ENCODE data around the gene AUTS2.

Gene AUTS2

DNA sequence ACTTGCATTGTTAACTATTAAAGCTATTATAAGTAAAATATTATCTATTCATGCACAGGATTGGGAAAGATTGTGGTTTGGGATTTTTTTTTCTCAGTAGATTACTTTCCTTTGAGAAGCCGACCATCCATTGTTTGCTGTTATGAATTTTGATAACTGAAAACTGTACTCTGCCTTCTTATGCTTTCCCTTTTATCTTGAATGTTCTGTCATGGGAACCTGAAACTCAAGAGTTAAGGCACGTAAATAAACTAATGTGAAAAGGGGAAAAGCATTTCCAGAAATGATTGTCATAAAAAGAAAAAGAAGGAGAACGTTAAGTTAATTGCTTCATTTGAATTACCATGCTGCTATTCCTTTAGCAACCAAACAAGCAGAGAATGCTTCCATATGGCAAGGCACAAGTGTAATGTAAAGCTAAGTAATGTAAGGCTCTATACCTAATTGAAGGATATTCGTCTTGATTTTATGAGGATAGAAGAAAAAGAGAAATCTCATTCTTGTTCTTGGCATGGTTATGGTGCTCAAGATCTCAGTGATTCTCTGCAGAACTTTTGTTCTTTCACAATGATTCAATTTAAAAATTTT, 370.8 kb downstream of the AUTS2 start:
- Histone ChIP-seq H3K27me3 (ENCODE audit: insufficient read depth, low read length) (no peaks in the 10 kb centered on the region), H3K9me3 (ENCODE audit: insufficient read depth, low read depth, low read length) (no peaks in the 10 kb centered on the region), H3K4me1 (ENCODE audit: insufficient read depth, low read length) (peaks cover 31% of the 10 kb centered on the region), H3K4me3 (ENCODE audit: low read length) (no peak overlapping the region), H3K36me3 (ENCODE audit: insufficient read depth, low read length) (no peaks in the 10 kb centered on the region), H3K27ac (ENCODE audit: low read depth, low read length) (no peak overlapping the region), H3K9ac (ENCODE audit: low read depth, low read length) (no peak overlapping the region)
- WGBS = 67% methylated on average over 4 of the region's 4 CpGs

DNA sequence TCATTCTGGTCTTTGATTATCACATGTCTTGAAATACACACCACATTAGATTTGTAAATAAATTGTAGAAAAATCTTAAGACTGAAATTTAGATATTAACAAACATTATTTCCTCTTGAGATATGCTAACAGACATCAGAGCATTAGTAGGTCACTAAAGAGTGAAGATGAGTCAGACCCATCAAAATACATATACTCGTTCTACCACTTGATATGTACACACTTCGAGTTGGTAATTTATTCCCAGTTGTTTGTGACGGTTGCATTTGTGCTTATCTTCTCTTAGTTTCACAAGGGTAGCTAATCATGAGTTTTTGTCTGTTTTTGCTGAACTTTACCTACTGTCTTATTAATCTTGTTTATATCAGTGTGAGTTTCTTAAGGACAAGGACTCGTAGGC, 383.4 kb downstream of the AUTS2 start:
- no peaks in the 10 kb centered on the region for H3K36me3 ChIP-seq (ENCODE audit: insufficient read depth, low read length)
- H3K9ac ChIP-seq (ENCODE audit: low read depth, low read length) = no peak overlapping the region
- H3K4me1 ChIP-seq (ENCODE audit: insufficient read depth, low read length) = peaks cover 15% of the 10 kb centered on the region
- H3K27ac ChIP-seq (ENCODE audit: low read depth, low read length) = no peak overlapping the region
- H3K9me3 ChIP-seq (ENCODE audit: insufficient read depth, low read depth, low read length) = no peaks in the 10 kb centered on the region
- 91% methylated on average over 3 of the region's 4 CpGs for WGBS
- no peak overlapping the region for H3K4me3 ChIP-seq (ENCODE audit: low read length)
- H3K27me3 ChIP-seq (ENCODE audit: insufficient read depth, low read length) = no peaks in the 10 kb centered on the region

DNA sequence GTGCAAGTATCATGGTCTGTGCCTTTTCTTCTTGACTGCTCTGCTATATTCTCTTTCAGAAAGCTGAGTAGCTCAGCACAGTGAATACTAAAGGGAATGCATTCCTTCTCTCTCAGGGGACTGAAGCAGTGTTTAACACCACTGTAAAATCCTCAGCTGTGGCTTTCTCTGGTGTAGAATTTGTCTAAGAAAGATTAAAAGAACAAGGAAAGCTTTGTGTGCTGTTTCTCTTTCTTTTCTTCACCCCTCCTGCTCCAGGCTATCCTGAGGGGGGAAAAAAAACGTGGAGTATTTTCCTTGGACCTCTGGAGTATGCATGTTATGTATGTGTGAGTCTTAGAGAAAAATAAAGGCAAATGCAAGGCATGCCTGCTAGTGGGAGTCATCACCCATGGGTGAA, 383.9 kb downstream of the AUTS2 start:
- Histone ChIP-seq H3K27ac (ENCODE audit: low read depth, low read length) (no peak overlapping the region), H3K4me1 (ENCODE audit: insufficient read depth, low read length) (peaks cover 15% of the 10 kb centered on the region)
- 7% methylated on average over 1 of the region's 1 CpG for WGBS

DNA sequence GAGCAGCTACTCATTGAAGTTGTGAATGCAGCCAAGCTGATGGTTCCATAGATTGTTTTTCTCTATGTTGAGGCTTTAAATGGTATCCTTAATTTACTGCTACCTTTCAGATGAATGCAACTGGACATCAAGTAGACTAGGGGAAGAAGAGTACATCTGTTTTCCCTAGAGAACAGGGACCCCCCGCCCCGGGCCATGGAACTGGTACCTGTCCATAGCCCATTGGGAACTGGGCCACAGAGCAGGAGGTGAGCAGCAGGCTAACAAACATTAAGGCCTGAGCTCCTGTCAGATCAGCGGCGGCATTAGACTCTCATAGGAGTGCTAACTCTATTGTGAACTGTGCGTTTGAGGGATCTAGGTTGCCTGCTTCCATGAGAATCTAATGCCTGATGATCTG, 391.3 kb downstream of the AUTS2 start:
- Histone ChIP-seq H3K4me3 (ENCODE audit: low read length) (no peak overlapping the region), H3K27ac (ENCODE audit: low read depth, low read length) (no peak overlapping the region), H3K36me3 (ENCODE audit: insufficient read depth, low read length) (no peaks in the 10 kb centered on the region), H3K4me1 (ENCODE audit: insufficient read depth, low read length) (no peaks in the 10 kb centered on the region), H3K9me3 (ENCODE audit: insufficient read depth, low read depth, low read length) (no peaks in the 10 kb centered on the region), H3K9ac (ENCODE audit: low read depth, low read length) (no peak overlapping the region), H3K27me3 (ENCODE audit: insufficient read depth, low read length) (no peaks in the 10 kb centered on the region)
- 97% methylated on average over 5 of the region's 5 CpGs for WGBS

More for the DNA sequence above, 383.9 kb downstream of the AUTS2 start:
- Histone ChIP-seq H3K27me3 (ENCODE audit: insufficient read depth, low read length) (no peaks in the 10 kb centered on the region), H3K36me3 (ENCODE audit: insufficient read depth, low read length) (no peaks in the 10 kb centered on the region), H3K4me3 (ENCODE audit: low read length) (no peak overlapping the region), H3K9ac (ENCODE audit: low read depth, low read length) (no peak overlapping the region), H3K9me3 (ENCODE audit: insufficient read depth, low read depth, low read length) (no peaks in the 10 kb centered on the region)

DNA sequence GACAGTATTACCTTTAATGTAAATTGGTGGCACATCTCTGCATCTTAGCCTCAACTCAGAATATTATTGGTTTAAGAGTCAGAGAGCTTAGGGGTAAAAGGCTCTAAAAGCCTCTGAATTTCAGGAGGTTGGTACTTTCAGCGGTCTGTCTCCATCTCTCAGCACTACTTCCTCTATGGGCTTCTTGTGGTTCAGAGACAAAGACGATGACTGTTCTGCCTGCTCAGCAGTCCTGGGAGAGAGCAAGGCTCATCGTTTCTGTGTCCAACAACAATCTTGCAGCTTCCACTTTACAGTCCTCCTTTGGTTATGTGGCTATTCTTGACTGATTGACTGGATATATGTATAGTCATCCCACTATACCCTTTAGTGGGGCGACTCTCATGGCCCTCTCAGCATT, 394.7 kb downstream of the AUTS2 start:
- Histone ChIP-seq H3K4me3 (ENCODE audit: low read length) (no peak overlapping the region), H3K36me3 (ENCODE audit: insufficient read depth, low read length) (no peaks in the 10 kb centered on the region), H3K9me3 (ENCODE audit: insufficient read depth, low read depth, low read length) (no peaks in the 10 kb centered on the region), H3K27ac (ENCODE audit: low read depth, low read length) (no peak overlapping the region), H3K9ac (ENCODE audit: low read depth, low read length) (no peak overlapping the region), H3K4me1 (ENCODE audit: insufficient read depth, low read length) (no peaks in the 10 kb centered on the region), H3K27me3 (ENCODE audit: insufficient read depth, low read length) (no peaks in the 10 kb centered on the region)
- 93% methylated on average over 4 of the region's 4 CpGs for WGBS

DNA sequence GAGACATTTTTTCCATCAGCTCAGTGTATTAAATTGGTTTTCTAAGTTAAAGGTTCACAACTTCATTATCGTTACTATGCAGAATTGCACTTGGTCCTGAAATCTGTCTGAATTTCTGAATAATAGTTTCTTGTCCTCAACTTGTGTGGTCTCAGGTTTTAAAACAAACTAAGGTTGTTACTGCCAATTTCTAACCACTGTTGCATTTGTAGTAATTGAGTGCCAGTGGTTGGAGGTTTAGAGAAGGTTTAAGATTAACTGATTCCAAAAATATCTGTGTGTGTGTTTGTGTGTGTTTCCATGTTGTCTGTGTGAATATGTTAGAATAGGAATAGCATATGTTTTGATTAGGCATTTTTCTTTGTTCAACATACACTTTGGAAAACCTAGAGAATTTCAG, 395.9 kb downstream of the AUTS2 start:
- H3K27ac ChIP-seq (ENCODE audit: low read depth, low read length) = no peak overlapping the region
- no peaks in the 10 kb centered on the region for H3K36me3 ChIP-seq (ENCODE audit: insufficient read depth, low read length)
- H3K4me3 ChIP-seq (ENCODE audit: low read length) = no peak overlapping the region
- H3K4me1 ChIP-seq (ENCODE audit: insufficient read depth, low read length) = no peaks in the 10 kb centered on the region
- WGBS = 96% methylated on average over 1 of the region's 1 CpG
- no peaks in the 10 kb centered on the region for H3K27me3 ChIP-seq (ENCODE audit: insufficient read depth, low read length)
- H3K9me3 ChIP-seq (ENCODE audit: insufficient read depth, low read depth, low read length) = no peaks in the 10 kb centered on the region
- H3K9ac ChIP-seq (ENCODE audit: low read depth, low read length) = no peak overlapping the region

DNA sequence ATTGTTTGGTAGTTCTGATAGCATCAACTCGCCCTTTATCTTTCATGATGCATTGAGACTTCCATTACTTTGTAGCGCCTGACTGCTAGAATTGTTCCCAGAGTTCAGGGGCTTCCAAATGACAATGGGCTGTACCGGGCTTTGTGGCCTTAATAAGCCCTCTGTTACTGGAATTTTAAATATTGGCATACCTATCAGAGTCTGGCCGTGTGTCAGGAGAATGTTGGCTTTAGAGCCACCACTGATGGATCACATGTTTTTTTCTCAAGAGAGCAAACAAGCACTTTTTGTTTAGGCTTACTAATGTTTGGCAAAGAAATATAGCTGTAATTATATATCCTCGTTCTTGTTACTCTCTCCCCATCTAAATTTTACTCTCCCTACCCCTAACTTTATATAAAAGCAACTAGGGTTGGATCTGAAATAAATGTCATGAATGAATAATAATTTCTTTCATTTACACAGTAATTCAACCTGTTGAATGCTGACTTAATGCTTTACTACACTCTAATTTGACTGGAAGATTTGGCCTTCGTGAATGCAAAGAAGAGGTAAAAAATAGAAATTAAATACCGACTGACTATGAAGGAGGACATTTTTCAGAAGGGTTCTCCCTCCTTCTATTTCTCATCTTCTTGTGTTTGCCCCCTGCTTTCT, 396.7 kb downstream of the AUTS2 start:
- no peaks in the 10 kb centered on the region for H3K4me1 ChIP-seq (ENCODE audit: insufficient read depth, low read length)
- 94% methylated on average over 5 of the region's 7 CpGs for WGBS
- H3K9me3 ChIP-seq (ENCODE audit: insufficient read depth, low read depth, low read length) = no peaks in the 10 kb centered on the region
- H3K27ac ChIP-seq (ENCODE audit: low read depth, low read length) = no peak overlapping the region
- no peak overlapping the region for H3K4me3 ChIP-seq (ENCODE audit: low read length)
- H3K36me3 ChIP-seq (ENCODE audit: insufficient read depth, low read length) = no peaks in the 10 kb centered on the region
- H3K9ac ChIP-seq (ENCODE audit: low read depth, low read length) = no peak overlapping the region
- no peaks in the 10 kb centered on the region for H3K27me3 ChIP-seq (ENCODE audit: insufficient read depth, low read length)

DNA sequence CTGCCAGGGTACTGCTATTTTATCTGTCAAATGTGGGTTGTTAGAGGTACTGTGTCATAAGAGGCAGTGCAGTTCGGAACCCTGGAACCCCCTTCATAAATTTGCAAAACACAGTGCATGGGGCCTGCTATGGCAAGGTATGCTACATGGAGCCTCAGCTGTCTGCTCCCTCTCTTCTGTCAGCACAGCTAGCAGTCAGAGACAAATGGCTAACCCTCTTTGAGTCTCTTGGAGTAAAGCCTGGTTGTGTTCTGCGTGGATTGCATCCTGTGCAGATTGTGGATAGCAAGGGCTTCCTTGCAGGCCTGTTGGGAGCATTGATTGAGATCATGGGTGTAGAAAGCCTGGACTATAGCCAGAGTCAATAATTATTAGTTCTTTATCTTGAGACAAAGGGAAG, 397.8 kb downstream of the AUTS2 start:
- H3K4me1 ChIP-seq (ENCODE audit: insufficient read depth, low read length) = no peaks in the 10 kb centered on the region
- no peaks in the 10 kb centered on the region for H3K9me3 ChIP-seq (ENCODE audit: insufficient read depth, low read depth, low read length)
- H3K27me3 ChIP-seq (ENCODE audit: insufficient read depth, low read length) = no peaks in the 10 kb centered on the region
- H3K27ac ChIP-seq (ENCODE audit: low read depth, low read length) = no peak overlapping the region
- H3K4me3 ChIP-seq (ENCODE audit: low read length) = no peak overlapping the region
- WGBS = 100% methylated on average over 2 of the region's 2 CpGs
- no peak overlapping the region for H3K9ac ChIP-seq (ENCODE audit: low read depth, low read length)
- H3K36me3 ChIP-seq (ENCODE audit: insufficient read depth, low read length) = no peaks in the 10 kb centered on the region

DNA sequence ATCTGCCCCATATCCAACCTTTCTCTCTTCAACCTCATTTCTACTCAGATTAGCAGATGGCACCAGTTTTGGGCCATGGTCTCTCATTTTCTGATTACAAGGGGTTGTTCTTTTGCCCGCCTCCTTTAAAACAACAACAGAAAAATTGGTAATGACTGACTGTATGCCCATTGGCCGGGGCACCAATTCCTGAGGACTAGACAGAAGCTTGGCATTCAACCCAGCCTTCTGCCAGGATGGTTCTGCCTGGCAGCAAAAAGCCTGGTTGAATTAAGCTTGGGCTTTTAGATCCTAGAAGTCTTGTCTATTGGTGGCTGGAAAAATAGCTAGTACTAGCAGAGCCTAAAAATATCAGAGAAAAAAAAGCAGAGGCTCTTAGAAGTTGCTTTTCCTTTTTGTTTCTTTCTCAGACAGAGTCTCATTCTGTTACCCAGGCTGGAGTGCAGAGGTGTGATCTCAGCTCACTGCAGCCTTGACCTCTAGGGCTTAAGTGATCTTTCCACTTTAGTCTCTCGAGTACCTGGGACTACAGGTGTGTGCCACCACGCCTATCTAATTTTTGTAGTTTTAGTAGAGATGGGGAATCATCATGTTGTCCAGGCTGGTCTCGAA, 402.6 kb downstream of the AUTS2 start:
- H3K9me3 ChIP-seq (ENCODE audit: insufficient read depth, low read depth, low read length) = no peaks in the 10 kb centered on the region
- no peaks in the 10 kb centered on the region for H3K27me3 ChIP-seq (ENCODE audit: insufficient read depth, low read length)
- H3K4me1 ChIP-seq (ENCODE audit: insufficient read depth, low read length) = no peaks in the 10 kb centered on the region
- H3K4me3 ChIP-seq (ENCODE audit: low read length) = no peak overlapping the region
- WGBS = 95% methylated on average over 5 of the region's 5 CpGs
- no peak overlapping the region for H3K9ac ChIP-seq (ENCODE audit: low read depth, low read length)
- no peaks in the 10 kb centered on the region for H3K36me3 ChIP-seq (ENCODE audit: insufficient read depth, low read length)
- H3K27ac ChIP-seq (ENCODE audit: low read depth, low read length) = no peak overlapping the region

DNA sequence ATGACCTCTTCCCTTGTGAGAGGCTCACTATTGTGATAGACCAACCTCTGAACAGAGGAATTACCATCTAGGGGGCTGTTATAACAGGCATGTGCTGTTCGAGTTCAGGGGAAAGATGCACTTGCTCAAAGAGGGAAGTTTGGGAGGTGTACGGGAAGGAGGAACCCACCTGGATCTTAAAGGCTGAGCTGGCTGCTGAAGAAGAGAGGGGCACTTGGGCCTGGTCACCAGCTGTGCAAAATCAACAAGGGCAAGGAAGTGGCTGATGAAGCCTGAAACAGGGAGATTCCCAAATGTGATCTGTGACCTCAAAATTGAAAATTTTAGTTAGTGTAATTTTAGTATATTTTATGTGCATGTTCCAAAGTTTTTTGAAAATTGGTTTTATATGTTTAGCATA, 407.2 kb downstream of the AUTS2 start:
- WGBS = 89% methylated on average over 2 of the region's 2 CpGs
- no peaks in the 10 kb centered on the region for H3K9me3 ChIP-seq (ENCODE audit: insufficient read depth, low read depth, low read length)
- H3K4me3 ChIP-seq (ENCODE audit: low read length) = no peak overlapping the region
- no peak overlapping the region for H3K27ac ChIP-seq (ENCODE audit: low read depth, low read length)
- H3K27me3 ChIP-seq (ENCODE audit: insufficient read depth, low read length) = no peaks in the 10 kb centered on the region
- no peaks in the 10 kb centered on the region for H3K4me1 ChIP-seq (ENCODE audit: insufficient read depth, low read length)
- H3K9ac ChIP-seq (ENCODE audit: low read depth, low read length) = no peak overlapping the region
- H3K36me3 ChIP-seq (ENCODE audit: insufficient read depth, low read length) = no peaks in the 10 kb centered on the region

DNA sequence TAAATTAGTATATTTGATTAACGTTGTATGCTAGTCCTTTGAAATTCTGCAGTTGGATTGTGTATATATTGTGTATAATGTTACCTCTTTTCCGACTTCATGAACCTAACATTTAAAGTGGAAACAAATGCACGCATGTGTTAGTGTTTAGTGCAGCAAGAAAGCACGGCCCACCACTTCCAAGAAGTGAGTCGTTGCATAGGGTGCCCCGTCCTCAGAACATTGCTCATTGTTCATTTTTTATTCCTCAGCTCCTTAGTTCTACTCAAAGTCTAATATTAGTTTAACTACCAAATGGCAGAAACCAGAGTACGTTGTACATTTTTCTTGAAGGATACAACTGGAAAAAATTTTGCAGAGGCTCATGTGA, 407.6 kb downstream of the AUTS2 start:
- H3K4me1 ChIP-seq (ENCODE audit: insufficient read depth, low read length) = no peaks in the 10 kb centered on the region
- 94% methylated on average over 7 of the region's 7 CpGs for WGBS
- no peaks in the 10 kb centered on the region for H3K9me3 ChIP-seq (ENCODE audit: insufficient read depth, low read depth, low read length)
- H3K27ac ChIP-seq (ENCODE audit: low read depth, low read length) = no peak overlapping the region
- H3K36me3 ChIP-seq (ENCODE audit: insufficient read depth, low read length) = no peaks in the 10 kb centered on the region
- H3K27me3 ChIP-seq (ENCODE audit: insufficient read depth, low read length) = no peaks in the 10 kb centered on the region
- no peak overlapping the region for H3K4me3 ChIP-seq (ENCODE audit: low read length)
- no peak overlapping the region for H3K9ac ChIP-seq (ENCODE audit: low read depth, low read length)
